Mammary epithelial cell (primary cell): ENCODE results near the gene NDUFS6.

Experiments used
- EZH2 ChIP-seq: IDR thresholded peaks from 2 replicates; pipeline ENCODE4 v1.6.1; 2012; ENCODE audit warnings: low read length, inconsistent platforms, borderline replicate concordance
- TF ChIP-seq, protein P1 (sequence below), 2 donors: IDR thresholded peaks in 1 of 2; conservative IDR thresholded peaks in 1 of 2; 2 replicates each; pipeline ENCODE4 v1.5.1; 2011 to 2012; ENCODE audit warnings: inconsistent platforms in 2 of 2, low read length in 2 of 2, mild to moderate bottlenecking in 2 of 2, control low read depth in 1 of 2, low read depth in 1 of 2; ENCODE audit not compliant: insufficient read depth in 1 of 2; ENCODE audit errors: extremely low read depth in 1 of 2

DNA sequence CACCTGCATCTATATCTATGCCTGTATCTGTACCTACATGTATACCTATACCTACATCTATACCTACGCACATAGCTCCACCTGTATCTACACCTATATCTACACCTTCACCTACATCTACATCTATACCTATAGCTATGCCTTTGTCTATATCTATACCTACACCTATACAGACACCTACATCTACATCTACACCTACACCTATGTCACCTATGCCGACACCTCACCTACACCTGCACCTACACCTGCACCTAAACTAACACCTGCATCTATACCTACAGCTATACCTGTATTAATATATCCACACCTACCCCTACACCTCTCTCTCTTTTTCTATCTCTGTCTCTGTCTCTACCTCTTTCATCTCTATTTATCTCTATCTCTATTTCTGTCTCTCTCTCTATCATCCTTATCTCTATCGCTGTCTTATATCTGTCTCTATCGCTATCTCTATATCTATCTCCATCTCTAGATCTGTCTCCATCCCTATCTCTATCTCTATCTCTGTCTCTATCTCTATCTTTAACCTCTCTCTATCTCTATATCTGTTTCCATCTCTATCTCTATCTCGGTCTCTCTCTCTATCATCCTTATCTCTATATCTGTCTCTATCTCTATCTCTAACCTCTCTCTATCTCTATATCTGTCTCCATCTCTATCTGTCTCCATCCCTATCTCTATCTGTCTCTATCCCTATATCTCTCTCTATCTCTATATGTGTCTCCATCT is 43.7 kb downstream of the NDUFS6 start:
- TF ChIP-seq, protein P1, sequence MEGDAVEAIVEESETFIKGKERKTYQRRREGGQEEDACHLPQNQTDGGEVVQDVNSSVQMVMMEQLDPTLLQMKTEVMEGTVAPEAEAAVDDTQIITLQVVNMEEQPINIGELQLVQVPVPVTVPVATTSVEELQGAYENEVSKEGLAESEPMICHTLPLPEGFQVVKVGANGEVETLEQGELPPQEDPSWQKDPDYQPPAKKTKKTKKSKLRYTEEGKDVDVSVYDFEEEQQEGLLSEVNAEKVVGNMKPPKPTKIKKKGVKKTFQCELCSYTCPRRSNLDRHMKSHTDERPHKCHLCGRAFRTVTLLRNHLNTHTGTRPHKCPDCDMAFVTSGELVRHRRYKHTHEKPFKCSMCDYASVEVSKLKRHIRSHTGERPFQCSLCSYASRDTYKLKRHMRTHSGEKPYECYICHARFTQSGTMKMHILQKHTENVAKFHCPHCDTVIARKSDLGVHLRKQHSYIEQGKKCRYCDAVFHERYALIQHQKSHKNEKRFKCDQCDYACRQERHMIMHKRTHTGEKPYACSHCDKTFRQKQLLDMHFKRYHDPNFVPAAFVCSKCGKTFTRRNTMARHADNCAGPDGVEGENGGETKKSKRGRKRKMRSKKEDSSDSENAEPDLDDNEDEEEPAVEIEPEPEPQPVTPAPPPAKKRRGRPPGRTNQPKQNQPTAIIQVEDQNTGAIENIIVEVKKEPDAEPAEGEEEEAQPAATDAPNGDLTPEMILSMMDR (conservative IDR thresholded peaks at IDR 0.05 in 1 of 2, IDR thresholded peaks at IDR 0.05 in 1 of 2; ENCODE audit: extremely low read depth in 1 of 2, insufficient read depth in 1 of 2, low read depth in 1 of 2, low read length in 2 of 2) = no peak
- no peak for TF ChIP-seq EZH2
